Measurements from ENCODE around the gene ANXA9. TPM values are rescaled to one million over a fixed set of nuclear protein-coding genes. Genes with fewer than 3 reads are reported as not detected.

Gene ANXA9
- total and polyA plus RNA-seq, 2 of the 4 experiments (the other 2 are of a cell fraction) = 0.21 to 0.36 TPM

GRCh38 chr1:150961756-150962155 is 20.3 kb upstream of the ANXA9 start:
- H2BK15ac ChIP-seq (ENCODE audit: low read depth, low read length) = no peak overlapping the region
- peaks cover 73% of the 10 kb centered on the region for H3K36me3 ChIP-seq (ENCODE audit: control insufficient read depth, insufficient read depth, low read length)
- no peak overlapping the region for H3K4me2 ChIP-seq (ENCODE audit: low read depth, low read length)
- H3K27ac ChIP-seq (ENCODE audit: insufficient read depth, low read length) = no peak overlapping the region
- H3K56ac ChIP-seq (ENCODE audit: extremely low read depth, insufficient read depth, low read length) = no peak overlapping the region
- ChIA-PET POLR2A (ENCODE audit: unreplicated experiment) (no interaction called here), CTCF (no interaction called here)
- TF ChIP-seq MAFK (IDR thresholded peaks at IDR 0.05; ENCODE audit: low read depth, low read length) = no peak
- TF ChIP-seq ELK1 (IDR thresholded peaks at IDR 0.05; ENCODE audit: borderline replicate concordance, low read depth, low read length) = no peak
- no peak for TF ChIP-seq MAZ (IDR thresholded peaks at IDR 0.05; ENCODE audit: borderline replicate concordance, low read depth, low read length)
- no peak overlapping the region for H2BK20ac ChIP-seq (ENCODE audit: low read depth, low read length)
- BruUV-seq (replicated peaks) = no TSS peak
- no peak overlapping the region for H4K8ac ChIP-seq (ENCODE audit: low read depth in 2 of 2, low read length in 2 of 2)
- dilution Hi-C loops (cut with HindIII; ENCODE audit: low sequenced_read_pairs, unreplicated experiment) (no loop called here), in situ Hi-C loops (cut with MboI; ENCODE audit: low sequenced_read_pairs) (no loop called here), intact Hi-C loops (cut with micrococcal nuclease) (no loop called here)
- H3K9me3 ChIP-seq (ENCODE audit: control insufficient read depth, insufficient read depth, low read length) = no peaks in the 10 kb centered on the region
- peaks cover 12% of the 10 kb centered on the region; the same call in 1 of the 2 replicates for H4K20me1 ChIP-seq (ENCODE audit: insufficient read depth, low read length)
- DNase-seq = no peak
- no peak overlapping the region for H4K91ac ChIP-seq (ENCODE audit: insufficient read depth, low read depth, low read length)
- H2AK9ac ChIP-seq (replicated peaks; ENCODE audit: low read depth, low read length, poor library complexity) = no peak overlapping the region
- no peak overlapping the region for H4K5ac ChIP-seq (ENCODE audit: low read depth, low read length)
- no CpG with 5 or more reads among the region's 4 CpGs for WGBS, 2 experiments (ENCODE audit: extremely low coverage in 2 of 2, insufficient read length in 1 of 2)
- no peak overlapping the region for H3K23ac ChIP-seq (ENCODE audit: low read depth, low read length)
- H3K14ac ChIP-seq (replicated peaks; ENCODE audit: low read depth, low read length) = no peak overlapping the region
- H2BK5ac ChIP-seq (ENCODE audit: low read depth, low read length, poor library complexity, severe bottlenecking) = no peak overlapping the region
- no peak overlapping the region for H3K4ac ChIP-seq (ENCODE audit: low read depth, low read length)
- H3K27me3 ChIP-seq (ENCODE audit: control insufficient read depth, insufficient read depth, low read length) = no peaks in the 10 kb centered on the region
- H3K9me1 ChIP-seq (ENCODE audit: insufficient read depth, low read length) = peaks cover 3% of the 10 kb centered on the region; the same call in 1 of the 2 replicates
- H3K9ac ChIP-seq (ENCODE audit: low read depth, low read length) = no peak overlapping the region
- H3K4me3 ChIP-seq (ENCODE audit: insufficient read depth, low read depth, low read length) = no peak overlapping the region
- no peak overlapping the region for H2AFZ ChIP-seq (replicated peaks; ENCODE audit: low read length, poor library complexity)
- no peaks in the 10 kb centered on the region for H3K4me1 ChIP-seq (ENCODE audit: control insufficient read depth, insufficient read depth, low read length)
- no peak overlapping the region for H2AK5ac ChIP-seq (ENCODE audit: low read depth, low read length)
- no peak overlapping the region for H2BK120ac ChIP-seq (ENCODE audit: low read depth, low read length)
- ATAC-seq (ENCODE audit: low read depth) = no peak
- H3K18ac ChIP-seq (ENCODE audit: low read depth, low read length) = no peak overlapping the region
- H3K79me1 ChIP-seq (ENCODE audit: low read depth in 1 of 2, low read length in 2 of 2) = peaks cover 9 to 27% of the 10 kb centered on the region in 2 experiments

Data from IMR-90 (cell line).